HEK293T (cell line): ENCODE results near the gene SCN9A.

Experiments used
- BHLHE40 ChIP-seq: fragments of 450-650 bp; IDR thresholded peaks from 2 replicates; pipeline ENCODE4 v1.6.1; 2016; ENCODE audit warnings: mild to moderate bottlenecking, moderate library complexity, borderline replicate concordance
- CTBP1 ChIP-seq: fragments of 450-650 bp; IDR thresholded peaks from 2 replicates; pipeline ENCODE4 v1.6.1; 2016; ENCODE audit warnings: borderline replicate concordance
- ELF4 ChIP-seq: fragments of 450-650 bp; IDR thresholded peaks from 2 replicates; pipeline ENCODE4 v1.6.1; 2017; ENCODE audit warnings: antibody characterized with exemption
- FOXM1 ChIP-seq: fragments of 450-650 bp; IDR thresholded peaks from 2 replicates; pipeline ENCODE4 v1.6.1; 2017; ENCODE audit warnings: mild to moderate bottlenecking, borderline replicate concordance
- LEF1 ChIP-seq: fragments of 450-650 bp; IDR thresholded peaks from 2 replicates; pipeline ENCODE4 v1.6.1; 2017; ENCODE audit warnings: mild to moderate bottlenecking, borderline replicate concordance
- SP1 ChIP-seq: fragments of 450-650 bp; IDR thresholded peaks from 2 replicates; pipeline ENCODE4 v1.6.1; 2017
- SUZ12 ChIP-seq: fragments of 450-650 bp; IDR thresholded peaks from 2 replicates; pipeline ENCODE4 v1.6.1; 2016; ENCODE audit warnings: mild to moderate bottlenecking
- TF ChIP-seq, protein P1 (sequence below): fragments of 450-650 bp; IDR thresholded peaks from 2 replicates; pipeline ENCODE4 v1.6.1; 2016

DNA sequence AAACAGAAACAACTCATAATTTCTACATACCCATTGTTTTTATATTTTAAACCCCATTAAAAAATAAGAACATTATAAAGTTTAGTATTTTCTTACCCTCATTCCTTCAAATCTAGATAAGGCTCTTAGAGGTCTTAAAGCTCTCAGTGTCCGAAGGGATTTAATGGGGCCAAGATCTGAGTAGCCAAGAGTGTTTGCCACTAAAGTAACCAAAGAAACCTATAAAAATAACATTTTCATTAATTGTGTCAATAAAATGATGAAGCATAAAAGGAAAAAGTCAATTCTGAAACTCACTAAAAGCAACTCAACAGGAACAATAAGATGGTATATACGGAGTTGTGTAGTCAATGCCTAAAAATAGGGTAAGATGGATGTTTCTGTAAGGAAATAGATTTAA, 142.5 kb downstream of the SCN9A start:
- TF ChIP-seq, protein P1, sequence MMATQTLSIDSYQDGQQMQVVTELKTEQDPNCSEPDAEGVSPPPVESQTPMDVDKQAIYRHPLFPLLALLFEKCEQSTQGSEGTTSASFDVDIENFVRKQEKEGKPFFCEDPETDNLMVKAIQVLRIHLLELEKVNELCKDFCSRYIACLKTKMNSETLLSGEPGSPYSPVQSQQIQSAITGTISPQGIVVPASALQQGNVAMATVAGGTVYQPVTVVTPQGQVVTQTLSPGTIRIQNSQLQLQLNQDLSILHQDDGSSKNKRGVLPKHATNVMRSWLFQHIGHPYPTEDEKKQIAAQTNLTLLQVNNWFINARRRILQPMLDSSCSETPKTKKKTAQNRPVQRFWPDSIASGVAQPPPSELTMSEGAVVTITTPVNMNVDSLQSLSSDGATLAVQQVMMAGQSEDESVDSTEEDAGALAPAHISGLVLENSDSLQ = no peak
- TF ChIP-seq SUZ12 (no peak), FOXM1 (no peak), ELF4 (no peak), BHLHE40 (no peak), SP1 (no peak), LEF1 (no peak), CTBP1 (no peak)
